Measurements from ENCODE around the gene C5orf46. TPM values are rescaled to one million over a fixed set of nuclear protein-coding genes. Genes with fewer than 3 reads are reported as not detected.
"Not testable (repeated sequence)": the region's sequence is repeated elsewhere in the genome, so short reads cannot be mapped to it uniquely, and the experiment has no call there.

C5orf46 gene
- total and polyA plus RNA-seq, 9 donors = not detected

DNA sequence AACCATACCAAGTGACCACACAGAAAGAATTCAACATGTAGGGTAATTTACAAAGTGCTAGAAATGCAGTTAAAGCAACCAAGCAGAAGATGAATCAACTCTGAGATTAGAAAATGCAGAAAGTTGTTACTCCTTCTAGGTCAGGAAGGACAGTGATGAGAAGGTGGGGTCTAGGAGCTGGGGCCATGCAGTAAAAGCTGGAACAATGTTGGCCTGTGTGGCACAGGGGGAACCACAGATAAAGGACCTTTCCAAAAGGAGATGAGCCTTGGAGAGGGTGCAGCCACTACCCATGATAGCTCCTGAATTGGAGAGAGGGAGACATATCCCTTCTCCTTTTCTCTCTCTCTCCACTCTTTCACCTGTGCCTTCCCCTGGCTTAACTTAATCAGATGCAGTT lies 30.2 kb downstream of the C5orf46 start:
- no peak overlapping the region for H3K4me3 ChIP-seq
- H3K9me3 ChIP-seq = no peaks in the 10 kb centered on the region
- no peaks in the 10 kb centered on the region for H3K36me3 ChIP-seq
- intact Hi-C loops (cut with DNase I) = no loop called here
- no peaks in the 10 kb centered on the region for H3K27me3 ChIP-seq
- TF ChIP-seq POLR2A (IDR thresholded peaks at IDR 0.05) (no peak), EP300 (IDR thresholded peaks at IDR 0.05) (no peak)
- TF ChIP-seq, protein P1, sequence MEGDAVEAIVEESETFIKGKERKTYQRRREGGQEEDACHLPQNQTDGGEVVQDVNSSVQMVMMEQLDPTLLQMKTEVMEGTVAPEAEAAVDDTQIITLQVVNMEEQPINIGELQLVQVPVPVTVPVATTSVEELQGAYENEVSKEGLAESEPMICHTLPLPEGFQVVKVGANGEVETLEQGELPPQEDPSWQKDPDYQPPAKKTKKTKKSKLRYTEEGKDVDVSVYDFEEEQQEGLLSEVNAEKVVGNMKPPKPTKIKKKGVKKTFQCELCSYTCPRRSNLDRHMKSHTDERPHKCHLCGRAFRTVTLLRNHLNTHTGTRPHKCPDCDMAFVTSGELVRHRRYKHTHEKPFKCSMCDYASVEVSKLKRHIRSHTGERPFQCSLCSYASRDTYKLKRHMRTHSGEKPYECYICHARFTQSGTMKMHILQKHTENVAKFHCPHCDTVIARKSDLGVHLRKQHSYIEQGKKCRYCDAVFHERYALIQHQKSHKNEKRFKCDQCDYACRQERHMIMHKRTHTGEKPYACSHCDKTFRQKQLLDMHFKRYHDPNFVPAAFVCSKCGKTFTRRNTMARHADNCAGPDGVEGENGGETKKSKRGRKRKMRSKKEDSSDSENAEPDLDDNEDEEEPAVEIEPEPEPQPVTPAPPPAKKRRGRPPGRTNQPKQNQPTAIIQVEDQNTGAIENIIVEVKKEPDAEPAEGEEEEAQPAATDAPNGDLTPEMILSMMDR (IDR thresholded peaks at IDR 0.05) = no peak
- H3K27ac ChIP-seq = no peak overlapping the region
- no peak for DNase-seq
- H3K4me1 ChIP-seq (ENCODE audit: insufficient read depth) = no peaks in the 10 kb centered on the region

DNA sequence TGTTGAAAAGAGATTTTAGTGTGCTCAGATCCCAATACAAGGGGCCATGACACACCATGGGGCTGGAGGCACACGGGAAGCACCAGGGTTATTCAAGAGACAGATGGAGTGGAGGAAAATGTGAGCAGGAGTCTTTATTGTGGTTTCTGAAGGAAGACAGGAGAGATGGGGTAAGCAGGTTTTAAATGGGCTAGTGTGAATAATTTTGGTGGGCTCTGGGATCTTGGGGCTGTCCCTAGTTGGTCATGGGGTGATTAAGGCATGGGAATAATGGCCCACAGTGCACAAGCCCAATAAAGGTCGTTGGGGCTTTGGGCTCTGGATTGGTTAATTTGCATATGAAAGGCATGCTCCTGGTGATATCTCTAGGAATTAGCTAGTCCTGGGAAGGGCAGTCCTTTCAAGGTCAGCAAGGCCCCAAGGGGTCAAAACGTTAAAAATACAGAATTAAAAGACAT lies 31.4 kb downstream of the C5orf46 start:
- no peak overlapping the region for H3K4me3 ChIP-seq
- TF ChIP-seq EP300 (IDR thresholded peaks at IDR 0.05) (no peak), POLR2A (IDR thresholded peaks at IDR 0.05) (no peak)
- TF ChIP-seq, protein P1 (IDR thresholded peaks at IDR 0.05) = no peak
- no peak for DNase-seq
- H3K27ac ChIP-seq = no peak overlapping the region
- no peaks in the 10 kb centered on the region for H3K36me3 ChIP-seq
- no peaks in the 10 kb centered on the region for H3K9me3 ChIP-seq
- no peaks in the 10 kb centered on the region for H3K4me1 ChIP-seq (ENCODE audit: insufficient read depth)
- intact Hi-C loops (cut with DNase I) = no loop called here
- H3K27me3 ChIP-seq = no peaks in the 10 kb centered on the region
- 26 to 28% (median 28%) methylated on average over 3 of the region's 3 CpGs for WGBS, 3 donors

DNA sequence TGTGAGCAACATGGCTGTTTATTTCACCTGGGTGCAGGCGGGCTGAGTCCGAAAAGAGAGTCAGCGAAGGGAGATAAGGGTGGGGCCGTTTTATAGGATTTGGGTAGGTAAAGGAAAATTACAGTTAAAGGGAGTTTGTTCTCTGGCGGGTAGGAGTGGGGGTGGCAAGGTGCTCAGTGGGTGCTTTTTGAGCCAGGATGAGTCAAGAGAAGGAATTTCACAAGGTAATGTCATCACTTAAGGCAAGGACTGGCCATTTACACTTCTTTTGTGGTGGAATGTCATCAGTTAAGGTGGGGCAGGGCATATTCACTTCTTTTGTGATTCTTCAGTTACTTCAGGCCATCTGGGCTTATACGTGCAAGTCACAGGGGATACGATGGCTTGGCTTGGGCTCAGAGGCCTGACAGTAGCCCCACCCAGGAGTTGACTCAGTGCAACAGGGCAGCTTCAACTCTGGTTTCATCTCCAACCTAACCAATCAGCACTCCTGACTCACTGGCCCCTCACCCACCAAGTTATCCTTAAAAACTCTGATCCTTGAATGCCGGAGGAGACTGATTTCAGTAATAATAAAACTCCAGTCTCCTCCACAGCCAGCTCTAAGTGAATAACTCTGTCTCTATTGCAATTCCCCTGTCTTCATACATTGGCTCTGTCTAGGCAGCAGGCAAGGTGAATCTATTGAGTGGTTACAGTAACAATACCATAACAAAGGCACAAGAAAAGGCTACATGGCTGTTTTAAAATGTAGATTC lies 32.0 kb downstream of the C5orf46 start:
- H3K36me3 ChIP-seq; H3K4me1 ChIP-seq (ENCODE audit: insufficient read depth); H3K27me3 ChIP-seq; H3K9me3 ChIP-seq; intact Hi-C loops (cut with DNase I); H3K27ac ChIP-seq; H3K4me3 ChIP-seq; DNase-seq: not testable (repeated sequence)
- 68 to 75% (median 70%) methylated on average over 6 to 8 of the region's 8 CpGs for WGBS, 3 donors

DNA sequence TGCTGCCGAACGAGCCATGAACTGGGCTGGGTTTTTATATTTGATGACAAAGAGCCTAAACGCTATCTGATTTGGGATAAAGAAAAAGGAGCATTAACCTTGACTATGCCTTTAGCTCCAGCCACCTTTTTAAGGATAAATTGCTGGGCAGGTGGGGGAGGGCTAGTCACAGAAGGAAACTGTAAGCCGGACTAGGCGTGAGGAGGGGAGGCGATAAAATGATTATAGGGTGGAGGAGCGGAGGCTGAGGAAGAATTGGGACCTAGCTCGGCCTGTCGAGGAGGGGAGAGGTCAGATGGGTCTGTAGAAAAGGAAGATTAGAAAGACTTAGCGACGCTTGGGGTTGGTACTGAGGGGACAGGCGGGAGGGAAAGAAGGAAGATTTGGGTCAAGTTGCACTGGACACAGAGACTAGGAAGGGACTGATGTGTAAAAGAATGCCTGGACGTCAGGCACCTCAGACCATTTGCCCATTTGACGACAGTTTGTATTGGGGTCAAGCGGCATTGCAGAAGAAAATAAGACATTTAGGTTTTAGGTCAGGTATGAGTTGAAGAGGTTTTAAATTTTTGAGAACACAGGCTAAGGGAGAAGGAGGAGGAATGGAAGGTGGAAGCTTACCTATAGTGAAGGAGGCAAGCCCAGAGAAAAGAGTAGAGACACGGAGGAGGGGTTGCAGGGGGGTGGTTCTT lies 33.4 kb downstream of the C5orf46 start:
- DNase-seq; H3K4me1 ChIP-seq (ENCODE audit: insufficient read depth); H3K27ac ChIP-seq; intact Hi-C loops (cut with DNase I); H3K4me3 ChIP-seq; H3K27me3 ChIP-seq; H3K9me3 ChIP-seq; H3K36me3 ChIP-seq: not testable (repeated sequence)
- 68 to 71% (median 71%) methylated on average over 16 of the region's 16 CpGs for WGBS, 3 donors

DNA sequence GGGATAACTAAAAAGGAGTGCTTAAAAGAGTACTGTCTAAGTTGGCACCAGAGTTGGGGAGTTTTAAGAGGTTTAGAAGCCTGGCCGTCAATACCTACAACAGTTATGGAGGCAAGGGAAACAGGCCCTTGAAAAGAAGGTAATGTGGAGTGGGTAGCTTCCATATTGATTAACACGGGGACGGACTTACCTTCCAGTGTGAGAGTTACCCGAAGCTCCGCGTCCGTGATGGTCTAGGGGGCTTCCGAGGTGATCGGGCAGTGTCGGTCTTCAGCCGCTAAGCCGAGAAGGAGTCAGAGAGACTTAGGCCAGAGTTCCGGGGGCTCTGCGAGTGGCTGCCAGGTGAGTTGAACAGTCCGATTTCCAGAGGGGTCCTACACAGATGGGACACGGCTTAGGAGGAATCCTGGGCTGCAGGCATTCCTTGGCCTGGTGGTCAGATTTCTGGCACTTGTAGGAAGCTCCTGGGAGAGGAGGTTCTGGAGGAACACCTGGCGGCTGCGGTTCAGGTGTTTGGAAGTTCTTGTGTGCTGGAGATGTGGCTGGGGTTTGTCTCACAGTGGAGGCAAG lies 34.3 kb downstream of the C5orf46 start:
- intact Hi-C loops (cut with DNase I); DNase-seq: not testable (repeated sequence)
- 90 to 96% (median 94%) methylated on average over 17 to 18 of the region's 18 CpGs for WGBS, 3 donors

DNA sequence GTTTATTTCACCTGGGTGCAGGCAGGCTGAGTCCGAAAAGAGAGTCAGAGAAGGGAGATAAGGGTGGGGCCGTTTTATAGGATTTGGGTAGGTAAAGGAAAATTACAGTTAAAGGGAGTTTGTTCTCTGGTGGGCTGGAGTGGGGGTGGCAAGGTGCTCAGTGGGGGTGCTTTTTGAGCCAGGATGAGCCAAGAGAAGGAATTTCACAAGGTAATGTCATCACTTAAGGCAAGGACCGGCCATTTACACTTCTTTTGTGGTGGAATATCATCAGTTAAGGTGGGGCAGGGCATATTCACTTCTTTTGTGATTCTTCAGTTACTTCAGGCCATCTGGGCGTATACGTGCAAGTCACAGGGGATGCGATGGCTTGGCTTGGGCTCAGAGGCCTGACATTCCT lies 36.4 kb downstream of the C5orf46 start:
- DNase-seq; intact Hi-C loops (cut with DNase I); H3K27me3 ChIP-seq; H3K4me3 ChIP-seq; H3K27ac ChIP-seq; H3K4me1 ChIP-seq (ENCODE audit: insufficient read depth); H3K36me3 ChIP-seq; H3K9me3 ChIP-seq: not testable (repeated sequence)
- WGBS, 3 donors = 53 to 58% (median 56%) methylated on average over 6 of the region's 6 CpGs

More for the DNA sequence above, 34.3 kb downstream of the C5orf46 start:
- not testable (repeated sequence) for H3K4me3 ChIP-seq; H3K36me3 ChIP-seq; H3K9me3 ChIP-seq; H3K27me3 ChIP-seq; H3K27ac ChIP-seq; H3K4me1 ChIP-seq (ENCODE audit: insufficient read depth)
